HG03060 (cell line): ENCODE measurements around the gene TSPAN19.
"Not testable (repeated sequence)": the region's sequence is repeated elsewhere in the genome, so short reads cannot be mapped to it uniquely, and the experiment has no call there.

Experiments
- ATAC-seq: cut with Tn5 transposase; IDR thresholded peaks from one replicate; pipeline ENCODE4 v1.9.1; 2021; ENCODE audit warnings: low read depth, moderate number of reproducible peaks; ENCODE audit not compliant: unreplicated experiment

The TSPAN19 gene

DNA sequence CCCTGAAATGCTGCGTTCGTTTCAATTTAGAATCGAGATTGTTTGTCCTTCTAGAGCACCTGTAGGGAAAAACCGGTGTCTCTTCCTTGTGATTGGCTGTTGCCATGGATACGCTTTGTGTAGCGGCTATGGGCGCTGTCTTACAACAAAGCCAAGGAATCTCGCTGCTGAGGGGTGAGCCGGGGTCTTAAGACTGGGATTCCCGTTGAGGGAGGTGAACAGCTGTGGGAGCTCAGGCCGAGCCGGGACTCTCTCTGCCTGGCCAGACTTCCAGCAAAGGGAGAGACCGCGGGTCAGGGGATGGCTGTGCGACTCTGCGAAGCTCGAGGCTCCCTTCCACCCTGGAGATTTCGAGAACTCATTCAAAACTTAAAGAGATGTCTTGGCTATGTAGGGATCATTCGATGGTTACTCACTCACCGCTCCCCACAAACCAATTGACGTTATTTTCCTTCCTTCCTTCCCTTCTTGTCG lies at the start of gene TSPAN19, which contains the start of gene LRRIQ1:
TSPAN19 (minus strand) TSS at position 44 of the 474 bp plus-strand sequence. CDS start 6,331 bp downstream, outside the sequence.
LRRIQ1 (plus strand) TSS at position 118 of the 474 bp plus-strand sequence. CDS start 1,826 bp downstream, outside the sequence.
- peak; percentile 96 for ATAC-seq

DNA sequence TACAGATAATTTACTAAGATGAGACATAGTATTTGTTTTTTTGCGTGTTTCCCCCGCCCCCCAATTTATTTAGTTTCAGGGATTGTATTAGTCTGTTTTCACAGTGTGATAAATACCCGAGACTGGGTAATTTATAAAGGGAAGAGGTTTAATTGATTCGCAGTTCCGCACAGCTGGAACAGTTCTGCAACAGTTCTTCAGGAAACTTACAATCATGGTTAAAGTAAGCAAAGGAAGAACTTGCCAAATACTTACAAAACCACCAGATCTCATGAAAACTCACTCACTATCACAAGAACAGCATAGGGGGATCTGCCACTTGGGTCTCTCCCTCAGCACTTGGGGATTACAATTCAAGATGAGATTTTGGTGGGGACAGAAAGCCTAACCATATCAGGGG lies 49.0 kb upstream of the TSPAN19 start:
- ATAC-seq = no peak

GRCh38 chr12:85076688-85077430 lies 40.8 kb upstream of the TSPAN19 start:
- ATAC-seq = peak; percentile 79

DNA sequence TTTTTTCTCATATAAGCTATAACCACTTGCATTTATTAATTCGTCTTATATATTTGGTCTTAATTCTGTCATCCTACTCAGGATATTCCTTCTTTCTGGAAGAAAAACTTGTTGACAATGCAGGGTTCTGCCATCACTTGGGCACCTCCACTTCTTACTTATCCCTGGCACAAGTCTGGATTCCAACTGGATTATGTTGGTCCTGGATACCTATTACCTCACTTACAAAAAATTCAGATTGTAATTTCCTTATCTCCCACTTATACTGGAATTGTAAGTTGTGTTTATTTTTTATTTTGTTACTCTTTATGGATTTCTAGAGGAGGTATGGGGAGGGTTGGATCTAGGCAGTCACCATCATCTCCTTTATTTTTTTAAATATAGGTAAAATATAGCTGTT lies 36.7 kb upstream of the TSPAN19 start:
- ATAC-seq = no peak

- no peak for ATAC-seq
Measured at GRCh38 chr12:85065837-85066482, 29.9 kb upstream of the TSPAN19 start.

GRCh38 chr12:85060916-85061315 lies 24.8 kb upstream of the TSPAN19 start:
- no peak for ATAC-seq

DNA sequence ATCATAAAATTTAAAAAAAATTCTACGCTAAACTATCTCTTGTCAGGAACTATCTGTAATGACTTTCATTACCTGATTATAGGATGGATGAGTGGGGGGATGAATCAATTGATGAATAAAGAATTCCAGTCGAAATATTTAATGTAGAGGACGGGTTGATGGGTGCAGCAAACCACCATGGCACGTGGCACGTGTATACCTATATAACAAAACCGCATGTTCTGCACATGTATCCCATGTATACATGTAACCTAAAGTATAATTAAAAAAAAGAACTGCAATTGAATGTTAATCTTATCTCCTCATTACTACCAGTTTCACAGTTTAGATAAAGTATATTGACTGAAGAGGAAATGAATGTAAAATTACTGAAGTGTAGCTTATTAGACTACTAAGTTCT lies 23.5 kb upstream of the TSPAN19 start:
- no peak for ATAC-seq

- no peak for ATAC-seq
Measured at GRCh38 chr12:85058339-85058738, 22.3 kb upstream of the TSPAN19 start.

- peak; percentile 67 for ATAC-seq
Measured at GRCh38 chr12:85057370-85057963, 21.4 kb upstream of the TSPAN19 start.

GRCh38 chr12:85043829-85044228 lies 7.8 kb upstream of the TSPAN19 start:
- ATAC-seq = no peak

GRCh38 chr12:85041395-85041794 lies 5.3 kb upstream of the TSPAN19 start:
- ATAC-seq = no peak

GRCh38 chr12:85036733-85037132 lies 656 bp upstream of the TSPAN19 start:
- ATAC-seq = no peak

- no peak for ATAC-seq
Measured at GRCh38 chr12:85029456-85029855, 6.6 kb downstream of the TSPAN19 start.

DNA sequence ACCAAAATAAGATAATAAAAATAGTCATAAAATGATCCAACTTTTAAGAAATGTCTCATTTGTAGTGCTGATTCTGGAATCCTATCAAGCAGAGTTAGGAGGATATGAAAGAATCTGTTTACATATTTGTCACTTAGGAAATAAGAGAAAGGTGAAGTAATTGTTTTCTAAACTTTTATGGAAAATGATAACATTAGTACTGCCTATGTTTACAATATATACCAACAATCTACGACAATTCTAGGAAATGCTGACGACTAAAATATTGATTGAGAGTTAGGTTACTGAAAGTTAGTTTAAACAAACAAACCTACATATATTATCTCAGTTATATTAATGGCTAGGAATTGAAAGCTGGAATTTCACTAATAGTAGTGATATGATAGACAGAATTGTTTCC lies 18.0 kb downstream of the TSPAN19 start:
- ATAC-seq = no peak

DNA sequence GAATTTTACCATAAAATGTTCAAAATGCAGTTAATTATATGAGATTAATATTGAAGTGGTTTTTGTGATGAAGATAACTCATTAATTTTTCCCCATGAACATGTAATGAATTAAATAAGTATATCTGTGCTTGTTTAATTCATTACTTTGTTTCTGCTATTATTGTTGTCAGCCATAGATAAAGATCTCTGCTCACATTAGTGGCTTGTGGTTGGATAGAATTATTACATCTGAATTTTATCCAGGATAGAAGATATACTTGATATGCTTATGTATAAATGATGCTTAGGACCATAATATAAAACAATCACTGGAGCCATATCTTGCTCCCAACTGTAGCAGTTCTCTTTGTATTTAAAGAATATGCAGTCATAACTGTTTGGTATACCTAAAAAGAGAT lies 18.5 kb downstream of the TSPAN19 start:
- ATAC-seq = no peak

DNA sequence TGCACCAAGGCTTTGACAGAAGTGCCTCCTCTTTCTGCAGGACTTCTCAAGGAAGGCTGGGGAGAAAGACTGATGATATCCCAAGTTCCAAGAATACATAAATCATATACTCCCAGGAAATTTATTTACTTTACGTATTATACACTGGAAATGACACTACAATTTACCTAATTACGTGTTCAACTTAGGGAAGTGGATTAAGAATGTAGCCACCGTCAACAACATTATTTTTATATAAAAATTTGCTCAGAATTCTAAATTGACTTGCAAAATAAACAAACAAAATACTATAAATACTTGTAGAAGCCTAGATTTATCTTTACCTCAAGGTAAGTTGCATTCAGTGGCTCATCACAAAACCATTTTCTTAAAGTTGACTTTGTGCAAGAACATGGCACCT lies 18.9 kb downstream of the TSPAN19 start:
- ATAC-seq = no peak

GRCh38 chr12:85016413-85016812 lies 19.7 kb downstream of the TSPAN19 start:
- no peak for ATAC-seq

DNA sequence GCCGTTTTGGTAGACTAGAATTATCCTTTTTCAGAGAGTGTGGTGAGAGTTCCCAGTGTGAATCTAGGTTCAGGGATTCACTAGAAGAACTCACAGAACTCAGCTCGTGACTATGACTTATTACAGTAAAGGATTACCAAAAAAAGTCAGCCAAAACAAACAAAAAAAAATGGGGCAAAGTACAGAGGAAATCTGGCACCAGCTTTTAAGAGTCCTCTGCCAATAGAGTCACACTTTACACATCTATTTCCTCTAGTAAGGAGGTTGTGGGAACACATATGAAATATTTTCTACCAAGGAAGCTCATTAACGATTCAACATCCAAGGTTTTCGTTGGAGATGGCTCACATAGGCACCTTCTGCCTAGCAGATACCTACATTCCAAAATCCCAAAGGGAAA lies 28.2 kb downstream of the TSPAN19 start:
- ATAC-seq = no peak

DNA sequence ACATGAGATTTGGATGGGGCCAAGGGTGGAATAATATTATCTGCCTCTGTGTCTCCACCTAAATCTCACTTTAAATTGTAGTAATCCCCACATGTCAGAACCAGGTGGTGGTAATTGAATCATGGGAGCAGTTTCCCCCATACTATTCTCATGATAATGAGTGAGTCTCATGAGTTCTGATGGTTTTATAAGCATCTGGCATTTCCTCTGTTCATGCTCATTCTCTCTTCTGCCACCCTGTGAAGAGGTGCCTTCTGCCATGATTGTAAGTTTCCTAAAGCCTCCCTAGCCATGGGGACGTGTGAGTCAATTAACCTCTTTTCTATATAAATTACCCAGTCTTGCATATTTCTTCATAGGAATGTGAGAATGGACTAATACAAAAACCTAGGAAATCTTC lies 29.9 kb downstream of the TSPAN19 start:
- no peak for ATAC-seq

DNA sequence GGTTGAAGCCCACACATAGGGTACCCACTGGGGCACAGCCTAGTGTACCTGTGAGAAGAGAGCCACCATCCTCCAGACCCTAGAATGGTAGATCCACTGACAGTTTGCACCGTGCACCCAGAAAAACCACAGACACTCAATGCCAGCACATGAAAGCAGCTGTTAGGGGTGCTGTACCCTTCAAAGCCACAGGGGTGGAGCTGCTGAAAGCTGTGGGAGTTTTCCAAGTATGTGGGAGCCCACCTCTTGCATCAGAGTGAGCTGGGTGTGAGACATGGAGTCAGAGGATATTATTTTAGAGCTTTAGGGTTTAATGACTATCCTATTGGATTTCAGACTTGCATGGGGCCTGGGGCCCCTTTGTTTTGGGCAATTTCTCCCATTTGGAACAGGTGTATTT lies 30.5 kb downstream of the TSPAN19 start:
- no peak for ATAC-seq

DNA sequence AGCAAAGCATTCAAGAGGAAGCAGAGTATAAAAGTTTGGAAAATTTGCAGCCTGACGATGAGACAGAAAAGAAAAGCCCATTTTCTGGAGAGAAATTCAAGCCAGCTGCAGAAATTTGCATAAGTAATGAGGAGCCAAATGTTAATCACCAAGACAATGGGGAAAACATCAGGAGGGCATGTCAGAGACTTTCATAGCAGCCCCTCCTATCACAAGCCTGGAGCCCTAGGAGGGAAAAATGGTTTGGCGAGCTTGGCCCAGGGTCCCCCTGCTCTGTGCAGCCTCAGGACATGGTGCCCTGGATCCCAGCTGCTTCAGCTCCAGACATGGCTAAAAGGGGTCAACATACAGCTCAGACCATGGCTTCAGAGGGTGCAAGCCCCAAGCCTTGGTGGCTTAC lies 31.0 kb downstream of the TSPAN19 start:
- not testable (repeated sequence) for ATAC-seq
